ENCODE data around the gene DEDD.

The DEDD gene

GRCh38 chr1:161090617-161091016 is 41.9 kb downstream of the DEDD start:
- FAIRE-seq = no peak

- FAIRE-seq = no peak
Measured at GRCh38 chr1:161089938-161090337, 42.5 kb downstream of the DEDD start.

GRCh38 chr1:161089251-161089924 is 43.1 kb downstream of the DEDD start, which contains the start of gene NECTIN4:
TSS of gene NECTIN4 (minus strand) at chr1:161089558. CDS start at chr1:161089296, 262 bp downstream.
- no peak for FAIRE-seq

GRCh38 chr1:161088587-161089110 is 43.8 kb downstream of the DEDD start:
- FAIRE-seq = no peak

- no peak for FAIRE-seq
Measured at GRCh38 chr1:161086457-161086856, 46.0 kb downstream of the DEDD start.

GRCh38 chr1:161085165-161085564 is 47.3 kb downstream of the DEDD start:
- FAIRE-seq = no peak

- FAIRE-seq = no peak
Measured at GRCh38 chr1:161084597-161084988, 47.9 kb downstream of the DEDD start.

GRCh38 chr1:161083748-161084596 is 48.5 kb downstream of the DEDD start:
- no peak for FAIRE-seq

- FAIRE-seq = no peak
Measured at GRCh38 chr1:161082996-161083747, 49.3 kb downstream of the DEDD start.

GRCh38 chr1:161082483-161082882 is 50.0 kb downstream of the DEDD start:
- no peak for FAIRE-seq

- FAIRE-seq = no peak
Measured at GRCh38 chr1:161081519-161081918, 50.9 kb downstream of the DEDD start.

GRCh38 chr1:161080441-161081405 is 51.7 kb downstream of the DEDD start:
- no peak for FAIRE-seq

- FAIRE-seq = no peak
Measured at GRCh38 chr1:161079436-161080110, 52.9 kb downstream of the DEDD start.

GRCh38 chr1:161077426-161077825 is 55.0 kb downstream of the DEDD start:
- no peak for FAIRE-seq

- FAIRE-seq = no peak
Measured at GRCh38 chr1:161076410-161076809, 56.1 kb downstream of the DEDD start.

GRCh38 chr1:161074676-161075368 is 57.6 kb downstream of the DEDD start:
- no peak for FAIRE-seq

- FAIRE-seq = no peak
Measured at GRCh38 chr1:161073474-161074121, 58.9 kb downstream of the DEDD start.

- no peak for FAIRE-seq
Measured at GRCh38 chr1:161072751-161073449, 59.6 kb downstream of the DEDD start.

- FAIRE-seq = peak; percentile 7
Measured at GRCh38 chr1:161071886-161072371, 60.5 kb downstream of the DEDD start.
